Measurements from ENCODE around the gene CEBPZOS. TPM values are rescaled to one million over a fixed set of nuclear protein-coding genes. Genes with fewer than 3 reads are reported as not detected.

Gene CEBPZOS
- total RNA-seq, 4 donors from 2014 or later = 21.0 to 34.2 (median 29.3) TPM

DNA sequence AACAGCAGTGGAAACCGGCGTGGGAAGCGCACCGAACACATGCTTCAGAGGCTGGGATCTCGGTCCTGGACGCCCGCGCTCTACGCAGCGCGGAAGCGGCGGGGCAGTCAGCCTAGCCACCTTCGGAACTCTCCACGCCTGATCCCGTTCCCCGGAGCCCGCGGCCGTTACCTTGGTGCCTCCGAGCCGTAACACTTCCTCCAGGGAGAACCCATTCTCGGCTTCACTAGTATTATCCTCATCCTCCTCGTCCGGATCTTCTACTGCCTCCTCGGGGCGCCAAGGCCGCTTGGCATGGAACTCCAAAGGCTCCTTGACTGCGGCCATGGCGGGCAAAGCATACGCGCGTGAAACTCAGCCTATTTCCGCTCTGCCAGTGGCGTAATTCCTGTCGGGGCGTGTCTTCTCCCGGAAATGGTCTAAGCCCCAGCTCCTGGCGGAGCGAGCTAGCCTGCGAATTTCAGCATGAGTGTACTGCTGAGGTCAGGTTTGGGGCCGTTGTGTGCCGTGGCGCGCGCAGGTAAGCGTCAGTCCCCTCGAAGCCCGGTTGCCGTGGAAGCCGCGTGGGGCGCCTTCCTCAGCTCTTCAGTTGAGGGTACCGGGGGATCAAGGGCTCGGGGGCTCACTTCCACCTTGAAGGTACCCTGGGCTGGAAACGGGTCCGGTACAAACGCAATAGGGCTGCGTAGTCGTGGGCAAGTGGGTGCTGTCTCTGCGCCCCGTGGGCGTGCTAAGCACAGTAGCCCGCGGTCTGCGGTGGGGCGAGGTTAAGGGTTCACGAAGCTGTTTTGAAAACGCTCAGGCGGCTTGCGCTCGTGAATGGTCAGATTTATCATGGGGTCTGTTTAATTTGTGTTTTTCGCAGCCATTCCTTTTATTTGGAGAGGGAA lies 35.2 kb downstream of the CEBPZOS start, which contains the start of the genes CEBPZ and NDUFAF7:
CEBPZ (minus strand) TSS at position 356 of the 890 bp plus-strand sequence; CDS start at position 327, 29 bp downstream.
NDUFAF7 (plus strand) TSS at position 418 of the 890 bp plus-strand sequence; CDS start at position 466, 48 bp downstream.
- H3K9me3 ChIP-seq = no peaks in the 10 kb centered on the region
- H3K36me3 ChIP-seq = peaks cover 14 to 16% of the 10 kb centered on the region in 2 donors
- peak within 1 kb of the TSS; percentile 73 to 91 (median 90) for H3K27ac ChIP-seq
- intact Hi-C loops (cut with DNase I) = no loop called here
- TF ChIP-seq, protein P1, sequence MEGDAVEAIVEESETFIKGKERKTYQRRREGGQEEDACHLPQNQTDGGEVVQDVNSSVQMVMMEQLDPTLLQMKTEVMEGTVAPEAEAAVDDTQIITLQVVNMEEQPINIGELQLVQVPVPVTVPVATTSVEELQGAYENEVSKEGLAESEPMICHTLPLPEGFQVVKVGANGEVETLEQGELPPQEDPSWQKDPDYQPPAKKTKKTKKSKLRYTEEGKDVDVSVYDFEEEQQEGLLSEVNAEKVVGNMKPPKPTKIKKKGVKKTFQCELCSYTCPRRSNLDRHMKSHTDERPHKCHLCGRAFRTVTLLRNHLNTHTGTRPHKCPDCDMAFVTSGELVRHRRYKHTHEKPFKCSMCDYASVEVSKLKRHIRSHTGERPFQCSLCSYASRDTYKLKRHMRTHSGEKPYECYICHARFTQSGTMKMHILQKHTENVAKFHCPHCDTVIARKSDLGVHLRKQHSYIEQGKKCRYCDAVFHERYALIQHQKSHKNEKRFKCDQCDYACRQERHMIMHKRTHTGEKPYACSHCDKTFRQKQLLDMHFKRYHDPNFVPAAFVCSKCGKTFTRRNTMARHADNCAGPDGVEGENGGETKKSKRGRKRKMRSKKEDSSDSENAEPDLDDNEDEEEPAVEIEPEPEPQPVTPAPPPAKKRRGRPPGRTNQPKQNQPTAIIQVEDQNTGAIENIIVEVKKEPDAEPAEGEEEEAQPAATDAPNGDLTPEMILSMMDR (IDR thresholded peaks at IDR 0.05) = peak in 1 of 6 experiments; percentile 8
- TF ChIP-seq POLR2A (IDR thresholded peaks at IDR 0.05) = peak in 1 of 2 donors; percentile 87
- peak within 1 kb of the TSS; percentile 62 to 100 (median 95) for H3K4me3 ChIP-seq (replicated peaks in 1 of 3)
- no peaks in the 10 kb centered on the region for H3K27me3 ChIP-seq
- DNase-seq = peak; percentile 89 to 92
- 0 to 1% methylated on average over 32 to 56 of the region's 73 CpGs for WGBS, 2 donors
- H3K4me1 ChIP-seq = peaks cover 26 to 27% of the 10 kb centered on the region in 2 donors

DNA sequence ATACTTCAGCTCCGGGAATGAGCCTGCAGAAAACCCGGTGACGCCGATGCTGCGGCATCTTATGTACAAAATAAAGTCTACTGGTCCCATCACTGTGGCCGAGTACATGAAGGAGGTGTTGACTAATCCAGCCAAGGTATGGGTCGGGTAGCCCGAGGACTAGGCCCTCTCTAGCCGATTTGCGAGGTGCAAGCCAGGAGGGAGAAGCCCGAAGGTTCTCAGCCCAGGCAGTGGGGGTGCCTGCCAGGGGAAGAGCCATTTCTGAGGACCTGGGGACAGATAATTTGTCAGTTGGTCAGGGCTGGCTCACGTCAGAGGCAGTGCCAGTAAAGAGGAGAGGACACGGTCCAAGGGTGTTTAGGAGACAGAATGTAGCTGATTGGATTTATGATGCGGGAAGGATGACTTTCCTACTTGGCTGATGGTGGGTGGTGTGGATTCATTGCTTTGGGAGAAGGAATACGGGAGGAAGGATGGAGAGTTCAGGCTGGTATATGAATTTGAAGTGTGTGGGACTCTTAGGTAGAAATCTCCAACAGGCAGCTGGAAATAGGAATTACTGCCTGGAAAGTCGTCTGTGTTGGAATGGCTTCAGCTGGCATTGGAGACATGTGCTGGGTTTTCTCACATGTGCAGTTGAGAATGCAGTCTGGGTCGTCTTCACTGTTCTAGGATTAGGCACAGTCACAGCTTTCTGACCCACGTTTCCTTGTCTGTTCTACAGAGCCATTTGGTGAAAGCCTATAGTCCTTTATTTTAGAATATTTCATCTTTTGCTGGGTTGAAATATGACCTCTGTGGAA lies 36.0 kb downstream of the CEBPZOS start:
- 15% methylated on average over 16 to 18 of the region's 18 CpGs for WGBS, 2 donors

GRCh38 chr2:37243435-37243834 lies 47.1 kb downstream of the CEBPZOS start:
- Histone ChIP-seq H3K4me1 (no peaks in the 10 kb centered on the region), H3K27ac (no peak overlapping the region), H3K4me3 (replicated peaks in 1 of 3) (no peak overlapping the region), H3K27me3 (no peaks in the 10 kb centered on the region), H3K36me3 (peaks cover 21 to 22% of the 10 kb centered on the region in 2 donors), H3K9me3 (no peaks in the 10 kb centered on the region)
- TF ChIP-seq, protein P1 (IDR thresholded peaks at IDR 0.05) = no peak
- no peak for TF ChIP-seq POLR2A (IDR thresholded peaks at IDR 0.05)
- DNase-seq = no peak
- intact Hi-C loops (cut with DNase I) = no loop called here
- 91 to 93% methylated on average over 4 of the region's 4 CpGs for WGBS, 2 donors

More for the DNA sequence above, 36.0 kb downstream of the CEBPZOS start:
- no peaks in the 10 kb centered on the region for H3K27me3 ChIP-seq
- peaks cover 9 to 10% of the 10 kb centered on the region in 2 donors for H3K36me3 ChIP-seq
- intact Hi-C loops (cut with DNase I) = no loop called here
- H3K27ac ChIP-seq = peak overlapping the region in 2 of 3 donors; percentile 90 to 91
- DNase-seq = peak in 1 of 2 donors; percentile 12
- no peaks in the 10 kb centered on the region for H3K9me3 ChIP-seq
- TF ChIP-seq, protein P1 (IDR thresholded peaks at IDR 0.05) = no peak
- TF ChIP-seq POLR2A (IDR thresholded peaks at IDR 0.05) = no peak
- peak overlapping the region; percentile 62 to 100 (median 95) for H3K4me3 ChIP-seq (replicated peaks in 1 of 3)
- H3K4me1 ChIP-seq = peaks cover 26 to 27% of the 10 kb centered on the region in 2 donors

- 74 to 80% methylated on average over 4 of the region's 4 CpGs for WGBS, 2 donors
- intact Hi-C loops (cut with DNase I) = no loop called here
- TF ChIP-seq, protein P1 (IDR thresholded peaks at IDR 0.05) = no peak
- no peak for TF ChIP-seq POLR2A (IDR thresholded peaks at IDR 0.05)
- no peak for DNase-seq
- H3K27me3 ChIP-seq = no peaks in the 10 kb centered on the region
- H3K36me3 ChIP-seq = peaks cover 21 to 27% of the 10 kb centered on the region in 2 donors
- no peaks in the 10 kb centered on the region for H3K4me1 ChIP-seq
- no peaks in the 10 kb centered on the region for H3K9me3 ChIP-seq
- no peak overlapping the region for H3K27ac ChIP-seq
- H3K4me3 ChIP-seq (replicated peaks in 1 of 3) = no peak overlapping the region
Observed at GRCh38 chr2:37244017-37244416, 47.7 kb downstream of the CEBPZOS start.
